ENCODE results near the gene CTSW.

CTSW gene

GRCh38 chr11:65906602-65907001, 27.0 kb downstream of the CTSW start:
- DNase-seq: no peak

- no peak for DNase-seq
Observed at GRCh38 chr11:65907878-65908277, 28.2 kb downstream of the CTSW start.

GRCh38 chr11:65911682-65912568, 32.3 kb downstream of the CTSW start:
- no peak for DNase-seq

- no peak for DNase-seq
Observed at GRCh38 chr11:65912845-65913244, 33.2 kb downstream of the CTSW start.

GRCh38 chr11:65915101-65915820, 35.6 kb downstream of the CTSW start:
- no peak for DNase-seq

GRCh38 chr11:65915821-65916251, 36.2 kb downstream of the CTSW start:
- no peak for DNase-seq

GRCh38 chr11:65916391-65916790, 36.8 kb downstream of the CTSW start:
- no peak for DNase-seq

- no peak for DNase-seq
Observed at GRCh38 chr11:65917077-65917433, 37.4 kb downstream of the CTSW start.

- DNase-seq: no peak
Observed at GRCh38 chr11:65917434-65918210, 38.0 kb downstream of the CTSW start.

- DNase-seq: no peak
Observed at GRCh38 chr11:65918211-65919140, 38.8 kb downstream of the CTSW start, which contains the start of gene C11orf68. C11orf68 (minus strand) TSS chr11:65919062; CDS start chr11:65919031, 31 bp downstream.

- DNase-seq: peak; percentile 67
Observed at GRCh38 chr11:65919141-65919572, 39.5 kb downstream of the CTSW start, which contains the start of gene DRAP1. DRAP1 (plus strand) TSS chr11:65919426; CDS start chr11:65919502, 76 bp downstream.

- no peak for DNase-seq
Observed at GRCh38 chr11:65919573-65920371, 40.1 kb downstream of the CTSW start.

- DNase-seq: no peak
Observed at GRCh38 chr11:65920372-65920802, 40.8 kb downstream of the CTSW start.

GRCh38 chr11:65921033-65921555, 41.5 kb downstream of the CTSW start:
- no peak for DNase-seq

- no peak for DNase-seq
Observed at GRCh38 chr11:65921876-65922275, 42.2 kb downstream of the CTSW start.

- DNase-seq: no peak
Observed at GRCh38 chr11:65922565-65922964, 42.9 kb downstream of the CTSW start.

- DNase-seq: no peak
Observed at GRCh38 chr11:65925397-65925796, 45.8 kb downstream of the CTSW start.

GRCh38 chr11:65927904-65928397, 48.3 kb downstream of the CTSW start:
- DNase-seq: no peak

- DNase-seq: no peak
Observed at GRCh38 chr11:65928667-65929066, 49.0 kb downstream of the CTSW start.

- DNase-seq: no peak
Observed at GRCh38 chr11:65931773-65932557, 52.3 kb downstream of the CTSW start.

Data from NCI-H2081 treated with DMSO at 0.1 percent for 48 hours (cell line).